NCI-H2107 (cell line): ENCODE measurements around the gene CNTRL.
"Not testable (repeated sequence)": the region's sequence is repeated elsewhere in the genome, so short reads cannot be mapped to it uniquely, and the experiment has no call there.

Experiments used
- DNase-seq: peaks from one replicate; lab custom pipeline; 2025; lab: John Stamatoyannopoulos, UW

The CNTRL gene

GRCh38 chr9:121135642-121136041 lies 60.9 kb downstream of the CNTRL start:
- no peak for DNase-seq

- no peak for DNase-seq
These were observed 63.8 kb downstream of the CNTRL start for GRCh38 chr9:121138561-121138960.

- no peak for DNase-seq
These were observed 64.2 kb downstream of the CNTRL start for GRCh38 chr9:121138973-121139372.

- no peak for DNase-seq
These were observed 65.4 kb downstream of the CNTRL start for GRCh38 chr9:121140162-121140561.

GRCh38 chr9:121141306-121141705 lies 66.6 kb downstream of the CNTRL start:
- no peak for DNase-seq

- DNase-seq: no peak
These were observed 67.0 kb downstream of the CNTRL start for GRCh38 chr9:121141706-121142105.

GRCh38 chr9:121143771-121144170 lies 69.0 kb downstream of the CNTRL start:
- DNase-seq: no peak

GRCh38 chr9:121144482-121144881 lies 69.7 kb downstream of the CNTRL start:
- no peak for DNase-seq

- no peak for DNase-seq
These were observed 75.4 kb downstream of the CNTRL start for GRCh38 chr9:121150188-121150587.

- no peak for DNase-seq
These were observed 78.9 kb downstream of the CNTRL start for GRCh38 chr9:121153642-121154041.

GRCh38 chr9:121154782-121155181 lies 80.0 kb downstream of the CNTRL start:
- DNase-seq: no peak

GRCh38 chr9:121156263-121156731 lies 81.5 kb downstream of the CNTRL start:
- no peak for DNase-seq

GRCh38 chr9:121157939-121158338 lies 83.2 kb downstream of the CNTRL start:
- no peak for DNase-seq

- no peak for DNase-seq
These were observed 85.3 kb downstream of the CNTRL start for GRCh38 chr9:121160025-121160424.

- no peak for DNase-seq
These were observed 93.3 kb downstream of the CNTRL start for GRCh38 chr9:121168052-121168451.

GRCh38 chr9:121169094-121169601 lies 94.4 kb downstream of the CNTRL start:
- DNase-seq: no peak

- DNase-seq: no peak
These were observed 96.5 kb downstream of the CNTRL start for GRCh38 chr9:121171236-121171635.

GRCh38 chr9:121172726-121173487 lies 98.2 kb downstream of the CNTRL start:
- no peak for DNase-seq

GRCh38 chr9:121173501-121173900 lies 98.7 kb downstream of the CNTRL start:
- no peak for DNase-seq

GRCh38 chr9:121178676-121179372 lies 104.1 kb downstream of the CNTRL start:
- DNase-seq: no peak

- DNase-seq: not testable (repeated sequence)
These were observed 104.6 kb downstream of the CNTRL start for GRCh38 chr9:121179373-121179721.

- no peak for DNase-seq
These were observed 105.4 kb downstream of the CNTRL start for GRCh38 chr9:121179930-121180681.
